SK-N-SH treated with all-trans-retinoic acid at 6 μM for 48 hours (cell line): ENCODE data around the gene ITGB3.
A peak's percentile ranks its signal among the peaks of the same experiment; 100 is the strongest.
"Not testable (repeated sequence)": the region's sequence is repeated elsewhere in the genome, so short reads cannot be mapped to it uniquely, and the experiment has no call there.

Experiments
- ATAC-seq: fragments of 200-7000 bp; cut with Tn5 transposase; 3 replicates; pipeline ENCODE4 v1.9.1; 2020; ENCODE audit warnings: mild to moderate bottlenecking, moderate library complexity
- ARNTL ChIP-seq: fragments of 450-650 bp; formaldehyde crosslinking; IDR thresholded peaks from 2 replicates; pipeline ENCODE4 v1.5.0; 2020; ENCODE audit warnings: low read depth, mild to moderate bottlenecking, moderate library complexity, borderline replicate concordance
- BACH2 ChIP-seq: fragments of 250-450 bp; sonication (Bioruptor Pico); IDR thresholded peaks from 2 replicates; pipeline ENCODE4 v1.9.0; 2021; ENCODE audit warnings: mild to moderate bottlenecking, borderline replicate concordance
- CREB5 ChIP-seq: fragments of 250-450 bp; sonication (Bioruptor Pico); IDR thresholded peaks from 2 replicates; pipeline ENCODE4 v1.5.1; 2020; ENCODE audit warnings: low read depth, mild to moderate bottlenecking, moderate library complexity
- CSDC2 ChIP-seq: fragments of 250-450 bp; sonication (Bioruptor Pico); IDR thresholded peaks from 2 replicates; pipeline ENCODE4 v1.5.0; 2020; ENCODE audit warnings: mild to moderate bottlenecking, moderate library complexity
- CSRNP3 ChIP-seq: fragments of 250-450 bp; sonication (Bioruptor Pico); IDR thresholded peaks from 2 replicates; pipeline ENCODE4 v1.5.1; 2021; ENCODE audit warnings: mild to moderate bottlenecking, moderate library complexity
- ESRRG ChIP-seq: fragments of 250-450 bp; sonication (Bioruptor Pico); IDR thresholded peaks from 2 replicates; pipeline ENCODE4 v1.6.1; 2021; ENCODE audit warnings: mild to moderate bottlenecking
- GLIS3 ChIP-seq: fragments of 250-450 bp; sonication (Bioruptor Pico); IDR thresholded peaks from 2 replicates; pipeline ENCODE4 v1.5.0; 2020; ENCODE audit warnings: mild to moderate bottlenecking, moderate library complexity
- ISL1 ChIP-seq: fragments of 250-450 bp; sonication (Bioruptor Pico); IDR thresholded peaks from 2 replicates; pipeline ENCODE4 v2.1.2; 2022; ENCODE audit warnings: mild to moderate bottlenecking, moderate library complexity
- POU6F1 ChIP-seq: fragments of 250-450 bp; sonication (Bioruptor Pico); IDR thresholded peaks from 2 replicates; pipeline ENCODE4 v1.8.0; 2021; ENCODE audit warnings: low read depth, mild to moderate bottlenecking, moderate library complexity, borderline replicate concordance
- PPARA ChIP-seq: fragments of 250-450 bp; sonication (Bioruptor Pico); IDR thresholded peaks from 2 replicates; pipeline ENCODE4 v1.5.0; 2020; ENCODE audit warnings: mild to moderate bottlenecking, borderline replicate concordance
- SNAI2 ChIP-seq: fragments of 250-450 bp; sonication (Bioruptor Pico); IDR thresholded peaks from 2 replicates; pipeline ENCODE4 v1.5.0; 2020; ENCODE audit warnings: mild to moderate bottlenecking, moderate library complexity
- TCF4 ChIP-seq: fragments of 250-450 bp; sonication (Bioruptor Pico); IDR thresholded peaks from 2 replicates; pipeline ENCODE4 v1.8.0; 2021; ENCODE audit warnings: mild to moderate bottlenecking, moderate library complexity, borderline replicate concordance
- TOX ChIP-seq: fragments of 250-450 bp; sonication (Bioruptor Pico); IDR thresholded peaks from 2 replicates; pipeline ENCODE4 v1.8.0; 2021; ENCODE audit warnings: mild to moderate bottlenecking, moderate library complexity, borderline replicate concordance
- TSHZ2 ChIP-seq: fragments of 250-450 bp; sonication (Bioruptor Pico); IDR thresholded peaks from 2 replicates; pipeline ENCODE4 v1.5.0; 2020; ENCODE audit warnings: mild to moderate bottlenecking, moderate library complexity
- ZFP3 ChIP-seq: fragments of 250-450 bp; sonication (Bioruptor Pico); IDR thresholded peaks from 2 replicates; pipeline ENCODE4 v1.5.0; 2020; ENCODE audit warnings: mild to moderate bottlenecking, moderate library complexity
- ZFP30 ChIP-seq: fragments of 450-650 bp; formaldehyde crosslinking; IDR thresholded peaks from 2 replicates; pipeline ENCODE4 v1.5.0; 2022; ENCODE audit warnings: mild to moderate bottlenecking, moderate library complexity
- ZNF70 ChIP-seq: fragments of 450-650 bp; formaldehyde crosslinking; IDR thresholded peaks from 2 replicates; pipeline ENCODE4 v1.5.0; 2020; ENCODE audit warnings: mild to moderate bottlenecking, moderate library complexity
- ZNF8 ChIP-seq: fragments of 450-650 bp; formaldehyde crosslinking; IDR thresholded peaks from 2 replicates; pipeline ENCODE4 v1.5.0; 2020; ENCODE audit warnings: mild to moderate bottlenecking, moderate library complexity
- TF ChIP-seq, protein P1 (sequence below): fragments of 250-450 bp; sonication (Bioruptor Pico); IDR thresholded peaks from 2 replicates; pipeline ENCODE4 v1.8.0; 2020; ENCODE audit warnings: mild to moderate bottlenecking, moderate library complexity, borderline replicate concordance

The ITGB3 gene

GRCh38 chr17:47266782-47267181 lies 13.2 kb downstream of the ITGB3 start:
- no peak for ATAC-seq
- no peak for TF ChIP-seq SNAI2 (CRISPR knock-in tag)
- TF ChIP-seq ZNF8 (CRISPR knock-in tag) = no peak
- no peak for TF ChIP-seq ARNTL
- no peak for TF ChIP-seq CSDC2 (CRISPR knock-in tag)
- TF ChIP-seq TSHZ2 (CRISPR knock-in tag) = no peak
- no peak for TF ChIP-seq ZFP30 (CRISPR knock-in tag)
- TF ChIP-seq POU6F1 = no peak
- no peak for TF ChIP-seq PPARA (CRISPR knock-in tag)
- TF ChIP-seq BACH2 (CRISPR knock-in tag) = no peak
- no peak for TF ChIP-seq TOX (CRISPR knock-in tag)
- no peak for TF ChIP-seq ZNF70 (CRISPR knock-in tag)
- no peak for TF ChIP-seq CREB5 (CRISPR knock-in tag)
- no peak for TF ChIP-seq ZFP3 (CRISPR knock-in tag)
- TF ChIP-seq, protein P1, sequence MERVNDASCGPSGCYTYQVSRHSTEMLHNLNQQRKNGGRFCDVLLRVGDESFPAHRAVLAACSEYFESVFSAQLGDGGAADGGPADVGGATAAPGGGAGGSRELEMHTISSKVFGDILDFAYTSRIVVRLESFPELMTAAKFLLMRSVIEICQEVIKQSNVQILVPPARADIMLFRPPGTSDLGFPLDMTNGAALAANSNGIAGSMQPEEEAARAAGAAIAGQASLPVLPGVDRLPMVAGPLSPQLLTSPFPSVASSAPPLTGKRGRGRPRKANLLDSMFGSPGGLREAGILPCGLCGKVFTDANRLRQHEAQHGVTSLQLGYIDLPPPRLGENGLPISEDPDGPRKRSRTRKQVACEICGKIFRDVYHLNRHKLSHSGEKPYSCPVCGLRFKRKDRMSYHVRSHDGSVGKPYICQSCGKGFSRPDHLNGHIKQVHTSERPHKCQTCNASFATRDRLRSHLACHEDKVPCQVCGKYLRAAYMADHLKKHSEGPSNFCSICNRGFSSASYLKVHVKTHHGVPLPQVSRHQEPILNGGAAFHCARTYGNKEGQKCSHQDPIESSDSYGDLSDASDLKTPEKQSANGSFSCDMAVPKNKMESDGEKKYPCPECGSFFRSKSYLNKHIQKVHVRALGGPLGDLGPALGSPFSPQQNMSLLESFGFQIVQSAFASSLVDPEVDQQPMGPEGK (CRISPR knock-in tag) = no peak
- no peak for TF ChIP-seq GLIS3 (CRISPR knock-in tag)
- TF ChIP-seq CSRNP3 (CRISPR knock-in tag) = no peak
- TF ChIP-seq ESRRG = no peak
- TF ChIP-seq ISL1 (CRISPR knock-in tag) = no peak

DNA sequence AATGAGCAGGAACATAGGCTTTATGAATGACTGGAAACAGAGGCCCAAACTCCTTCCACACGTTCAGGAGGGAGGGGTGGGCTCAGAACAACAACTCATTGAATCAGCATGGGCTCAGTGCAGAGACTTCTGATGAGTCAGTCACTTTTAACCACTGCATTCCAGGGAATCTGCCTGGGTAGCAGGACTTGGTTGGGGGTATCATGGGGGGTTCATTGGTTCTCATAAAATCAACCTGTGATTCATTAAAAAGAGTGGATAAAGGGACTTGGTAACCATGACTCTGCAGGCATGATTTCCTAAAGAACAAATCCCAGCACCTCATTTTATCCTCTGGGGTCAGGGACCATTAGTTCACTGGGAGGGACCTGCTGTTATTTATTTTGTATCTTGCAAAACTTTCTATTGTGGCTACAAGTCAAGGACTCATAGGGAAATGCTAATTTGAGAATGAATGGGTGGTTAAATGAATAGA lies 13.8 kb downstream of the ITGB3 start:
- peak; percentile 88 for ATAC-seq
- TF ChIP-seq ISL1 (CRISPR knock-in tag) (no peak), ARNTL (no peak), SNAI2 (CRISPR knock-in tag) (no peak), POU6F1 (no peak), TCF4 (CRISPR knock-in tag) (no peak), CSRNP3 (CRISPR knock-in tag) (no peak)

DNA sequence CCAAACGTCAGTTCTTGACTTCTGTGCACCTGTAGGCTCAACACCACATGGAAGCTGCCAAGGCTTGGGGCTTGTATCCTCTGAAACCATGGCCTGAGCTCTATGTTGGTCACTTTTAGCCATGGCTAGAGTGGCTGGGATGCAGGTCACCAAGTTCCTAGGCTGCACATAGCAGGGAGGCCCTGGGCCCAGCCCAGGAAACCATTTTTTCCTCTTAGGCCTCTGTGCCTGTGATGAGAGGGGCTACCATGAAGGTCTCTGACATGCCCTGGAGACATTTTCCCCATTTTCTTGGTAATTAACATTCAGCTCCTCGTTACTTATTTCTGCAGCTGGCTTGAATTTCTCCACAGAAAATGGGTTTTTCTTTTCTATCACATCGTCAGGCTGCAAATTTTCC lies 15.3 kb downstream of the ITGB3 start:
- not testable (repeated sequence) for ATAC-seq

GRCh38 chr17:47269561-47270280 lies 16.1 kb downstream of the ITGB3 start:
- ATAC-seq = not testable (repeated sequence)
